Spleen (tissue), 7 donors: ENCODE results near the gene GAB2.

Experiments
- CTCF ChIP-seq, 11 experiments: fragments of 200-600 bp in 7 of 11; fragments of 450-650 bp in 4 of 11; sonication (generic) in 4 of 11; IDR thresholded peaks in 8 of 11; conservative IDR thresholded peaks in 3 of 11; 1 replicate in 7 of 11; 2 replicates in 4 of 11; pipeline versions ENCODE4 v1.4.0 to v1.8.0; 2016 to 2021; ENCODE audit warnings: antibody characterized with exemption in 11 of 11, inconsistent platforms in 4 of 11, mild to moderate bottlenecking in 1 of 11
- POLR2AphosphoS5 ChIP-seq, 3 donors: sonication (generic); formaldehyde crosslinking; IDR thresholded peaks; one replicate each; pipeline ENCODE4 v1.5.1; 2017; ENCODE audit warnings: antibody characterized with exemption in 3 of 3
- donor health status: DM: no; HTN: no; CAD: no; lungs with moderate emphysema.
- donor health status: DM: no; HTN: no; CAD: no.
- donor health status: DM: no; HTN: no; CAD: no.

- TF ChIP-seq CTCF (IDR thresholded peaks at IDR 0.05 in 8 of 11, conservative IDR thresholded peaks at IDR 0.05 in 3 of 11) (no peak), POLR2AphosphoS5 (IDR thresholded peaks at IDR 0.05) (no peak)
These were observed 216.4 kb downstream of the GAB2 start for GRCh38 chr11:78201096-78201818.
